ENCODE data around the gene RASL11A.
"Not testable (repeated sequence)": the region's sequence is repeated elsewhere in the genome, so short reads cannot be mapped to it uniquely, and the experiment has no call there.

Gene RASL11A

DNA sequence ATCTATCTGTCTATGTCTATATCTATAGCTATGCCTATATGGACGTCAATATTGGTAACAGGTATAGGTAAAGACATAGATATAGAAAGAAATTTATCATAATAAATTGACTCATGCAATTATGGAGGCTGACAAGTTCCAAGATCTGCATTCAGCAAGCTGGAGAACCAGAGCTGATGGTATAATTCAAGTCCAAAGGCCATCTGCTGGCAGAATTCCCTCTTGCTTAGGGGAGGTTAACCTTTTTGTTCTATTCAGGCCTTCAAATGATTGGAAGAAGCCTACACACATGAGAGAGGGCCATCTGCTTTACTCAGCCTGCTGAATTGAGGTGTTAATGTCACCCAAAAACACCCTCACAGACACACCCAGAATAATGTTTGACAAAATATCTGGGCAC lies 10.8 kb downstream of the RASL11A start:
- no CpG with 5 or more reads among the region's 1 CpG for WGBS, 2 experiments (ENCODE audit: insufficient coverage in 2 of 2)
- Histone ChIP-seq H3K27ac (ENCODE audit: low read depth, low read length, severe bottlenecking) (no peak overlapping the region), H3K4me3 (ENCODE audit: extremely low read depth, insufficient read depth, low read length, poor library complexity, severe bottlenecking) (no peak overlapping the region), H3K36me3 (ENCODE audit: control insufficient read depth, insufficient read depth, low read length) (no peaks in the 10 kb centered on the region), H3K4me1 (ENCODE audit: control insufficient read depth, insufficient read depth, low read length, poor library complexity, severe bottlenecking) (peaks cover 3% of the 10 kb centered on the region), H3K9me3 (ENCODE audit: control insufficient read depth, low read length) (no peaks in the 10 kb centered on the region)

- no peak overlapping the region for H3K27ac ChIP-seq (ENCODE audit: low read depth, low read length, severe bottlenecking)
Measured at GRCh38 chr13:27283906-27284493, 13.4 kb downstream of the RASL11A start.

DNA sequence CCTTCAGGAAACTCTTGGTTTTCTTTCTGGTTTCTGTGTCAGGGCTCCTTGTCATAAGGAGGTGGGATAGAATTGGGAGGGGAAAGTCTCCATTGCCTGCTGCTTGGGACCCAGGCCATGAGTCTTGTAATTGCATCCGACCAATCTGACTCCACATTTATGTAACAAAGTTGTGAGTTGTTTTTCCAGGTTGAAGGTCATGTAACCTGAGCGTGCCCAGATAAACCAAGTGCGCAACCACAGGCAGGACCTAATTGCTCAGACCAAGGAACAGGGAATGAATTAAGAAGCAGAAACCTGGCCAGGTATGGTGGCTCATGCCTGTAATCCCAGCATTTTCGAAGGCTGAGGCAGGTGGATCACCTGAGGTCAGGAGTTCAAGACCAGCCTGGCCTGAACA lies 17.8 kb downstream of the RASL11A start:
- Histone ChIP-seq H3K36me3 (ENCODE audit: control insufficient read depth, insufficient read depth, low read length) (no peaks in the 10 kb centered on the region), H3K27ac (ENCODE audit: low read depth, low read length, severe bottlenecking) (no peak overlapping the region), H3K9me3 (ENCODE audit: control insufficient read depth, low read length) (no peaks in the 10 kb centered on the region), H3K4me1 (ENCODE audit: control insufficient read depth, insufficient read depth, low read length, poor library complexity, severe bottlenecking) (no peaks in the 10 kb centered on the region), H3K4me3 (ENCODE audit: extremely low read depth, insufficient read depth, low read length, poor library complexity, severe bottlenecking) (no peak overlapping the region)
- 85 to 97% methylated on average over 3 of the region's 4 CpGs for whole genome bisulfite sequencing, 2 experiments (ENCODE audit: insufficient coverage in 2 of 2)

More at GRCh38 chr13:27283906-27284493, 13.4 kb downstream of the RASL11A start:
- 96% methylated on average over 3 of the region's 4 CpGs; no CpG with 5 or more reads in 1 of the 2 experiments for WGBS, 2 experiments (ENCODE audit: insufficient coverage in 2 of 2)
- Histone ChIP-seq H3K9me3 (ENCODE audit: control insufficient read depth, low read length) (no peaks in the 10 kb centered on the region), H3K4me3 (ENCODE audit: extremely low read depth, insufficient read depth, low read length, poor library complexity, severe bottlenecking) (no peak overlapping the region), H3K4me1 (ENCODE audit: control insufficient read depth, insufficient read depth, low read length, poor library complexity, severe bottlenecking) (peaks cover 3% of the 10 kb centered on the region), H3K36me3 (ENCODE audit: control insufficient read depth, insufficient read depth, low read length) (no peaks in the 10 kb centered on the region)

DNA sequence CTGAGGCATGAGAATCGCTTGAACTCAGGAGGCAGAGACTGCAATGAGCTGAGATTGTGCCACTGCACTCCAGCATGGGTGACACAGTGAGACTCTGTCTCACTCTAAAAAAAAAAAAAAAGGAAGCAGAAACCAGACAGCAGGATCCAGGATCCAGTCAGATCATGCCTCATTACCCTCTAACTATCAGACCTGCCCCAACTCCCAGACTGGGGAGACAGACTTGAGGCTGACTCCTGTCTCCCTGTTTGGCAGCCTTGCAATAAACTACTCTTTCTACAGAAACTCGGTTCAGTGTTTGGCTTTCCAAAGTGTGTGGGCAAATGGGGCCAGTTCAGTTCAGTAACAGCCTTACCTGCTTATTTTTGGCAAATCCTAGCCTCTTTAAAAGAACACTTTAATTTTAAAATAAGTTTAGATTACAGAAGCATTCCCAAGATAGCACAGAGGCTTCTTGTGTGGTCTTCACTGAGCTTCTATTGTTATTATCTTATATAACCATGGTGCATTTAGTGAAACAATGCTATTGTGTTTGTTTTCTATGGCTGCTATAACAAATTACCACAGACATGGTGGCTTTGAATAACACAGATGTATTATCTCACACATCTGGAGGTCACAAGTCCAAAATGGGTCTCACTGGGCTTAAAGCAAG lies 18.5 kb downstream of the RASL11A start:
- WGBS, 2 experiments (ENCODE audit: insufficient coverage in 2 of 2) = 91 to 94% methylated on average over 1 to 2 of the region's 2 CpGs
- H3K9me3 ChIP-seq (ENCODE audit: control insufficient read depth, low read length) = no peaks in the 10 kb centered on the region
- H3K27ac ChIP-seq (ENCODE audit: low read depth, low read length, severe bottlenecking) = no peak overlapping the region
- H3K4me3 ChIP-seq (ENCODE audit: extremely low read depth, insufficient read depth, low read length, poor library complexity, severe bottlenecking) = no peak overlapping the region
- H3K36me3 ChIP-seq (ENCODE audit: control insufficient read depth, insufficient read depth, low read length) = no peaks in the 10 kb centered on the region
- no peaks in the 10 kb centered on the region for H3K4me1 ChIP-seq (ENCODE audit: control insufficient read depth, insufficient read depth, low read length, poor library complexity, severe bottlenecking)

- Histone ChIP-seq H3K4me3 (ENCODE audit: extremely low read depth, insufficient read depth, low read length, poor library complexity, severe bottlenecking) (no peak overlapping the region), H3K27ac (ENCODE audit: low read depth, low read length, severe bottlenecking) (no peak overlapping the region), H3K9me3 (ENCODE audit: control insufficient read depth, low read length) (no peaks in the 10 kb centered on the region), H3K36me3 (ENCODE audit: control insufficient read depth, insufficient read depth, low read length) (no peaks in the 10 kb centered on the region), H3K4me1 (ENCODE audit: control insufficient read depth, insufficient read depth, low read length, poor library complexity, severe bottlenecking) (no peaks in the 10 kb centered on the region)
- 76 to 87% methylated on average over 4 of the region's 4 CpGs for WGBS, 2 experiments (ENCODE audit: insufficient coverage in 2 of 2)
Measured at GRCh38 chr13:27290715-27291114, 20.1 kb downstream of the RASL11A start.

GRCh38 chr13:27291967-27292366 lies 21.3 kb downstream of the RASL11A start:
- not testable (repeated sequence) for H3K36me3 ChIP-seq (ENCODE audit: control insufficient read depth, insufficient read depth, low read length); H3K4me3 ChIP-seq (ENCODE audit: extremely low read depth, insufficient read depth, low read length, poor library complexity, severe bottlenecking); H3K27ac ChIP-seq (ENCODE audit: low read depth, low read length, severe bottlenecking); H3K9me3 ChIP-seq (ENCODE audit: control insufficient read depth, low read length); H3K4me1 ChIP-seq (ENCODE audit: control insufficient read depth, insufficient read depth, low read length, poor library complexity, severe bottlenecking)
- 95 to 100% methylated on average over 3 to 4 of the region's 8 CpGs for WGBS, 2 experiments (ENCODE audit: insufficient coverage in 2 of 2)

GRCh38 chr13:27293076-27293691 lies 22.6 kb downstream of the RASL11A start:
- Histone ChIP-seq H3K4me1 (ENCODE audit: control insufficient read depth, insufficient read depth, low read length, poor library complexity, severe bottlenecking) (no peaks in the 10 kb centered on the region), H3K9me3 (ENCODE audit: control insufficient read depth, low read length) (no peaks in the 10 kb centered on the region), H3K36me3 (ENCODE audit: control insufficient read depth, insufficient read depth, low read length) (no peaks in the 10 kb centered on the region), H3K4me3 (ENCODE audit: extremely low read depth, insufficient read depth, low read length, poor library complexity, severe bottlenecking) (no peak overlapping the region), H3K27ac (ENCODE audit: low read depth, low read length, severe bottlenecking) (no peak overlapping the region)
- WGBS, 2 experiments (ENCODE audit: insufficient coverage in 2 of 2) = 84 to 85% methylated on average over 5 to 6 of the region's 8 CpGs

DNA sequence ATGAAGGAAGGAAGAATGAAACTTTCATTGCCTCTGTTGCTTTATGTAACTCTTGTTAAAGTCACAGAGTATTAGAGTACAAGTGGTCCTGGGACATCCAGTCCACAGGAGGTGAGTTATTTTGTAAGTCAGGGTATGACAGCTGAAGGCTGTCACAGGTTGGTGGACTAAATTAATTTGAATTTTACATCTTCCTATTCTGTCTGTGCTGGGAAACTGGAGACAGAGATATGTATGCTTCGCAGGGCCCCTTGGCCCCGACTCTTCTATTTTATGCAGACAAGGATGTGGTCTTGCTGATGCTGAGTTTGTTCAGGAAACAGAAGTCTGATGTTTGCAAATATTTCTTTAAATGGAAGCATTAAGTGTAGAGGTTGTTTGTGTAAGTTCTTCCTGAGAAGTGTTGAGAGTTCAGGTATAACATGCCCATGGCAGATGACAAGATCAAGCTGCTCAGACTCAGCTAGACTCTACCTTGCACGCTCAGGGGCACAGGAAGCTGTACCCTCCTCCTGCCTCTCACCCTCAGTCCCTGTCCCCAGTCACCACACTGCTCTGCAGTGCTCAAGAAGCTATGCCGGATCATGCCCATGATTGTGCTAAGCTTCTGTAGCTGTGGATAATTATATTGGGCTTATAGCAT lies 23.4 kb downstream of the RASL11A start:
- Histone ChIP-seq H3K9me3 (ENCODE audit: control insufficient read depth, low read length) (no peaks in the 10 kb centered on the region), H3K27ac (ENCODE audit: low read depth, low read length, severe bottlenecking) (no peak overlapping the region), H3K4me1 (ENCODE audit: control insufficient read depth, insufficient read depth, low read length, poor library complexity, severe bottlenecking) (no peaks in the 10 kb centered on the region), H3K4me3 (ENCODE audit: extremely low read depth, insufficient read depth, low read length, poor library complexity, severe bottlenecking) (no peak overlapping the region), H3K36me3 (ENCODE audit: control insufficient read depth, insufficient read depth, low read length) (no peaks in the 10 kb centered on the region)
- 97 to 100% methylated on average over 2 to 3 of the region's 4 CpGs for WGBS, 2 experiments (ENCODE audit: insufficient coverage in 2 of 2)

- 94 to 96% methylated on average over 5 to 6 of the region's 7 CpGs for WGBS, 2 experiments (ENCODE audit: insufficient coverage in 2 of 2)
- no peaks in the 10 kb centered on the region for H3K9me3 ChIP-seq (ENCODE audit: control insufficient read depth, low read length)
Measured at GRCh38 chr13:27295096-27295495, 24.5 kb downstream of the RASL11A start.

GRCh38 chr13:27295660-27296059 lies 25.0 kb downstream of the RASL11A start:
- no peaks in the 10 kb centered on the region for H3K4me1 ChIP-seq (ENCODE audit: control insufficient read depth, insufficient read depth, low read length, poor library complexity, severe bottlenecking)
- no peak overlapping the region for H3K4me3 ChIP-seq (ENCODE audit: extremely low read depth, insufficient read depth, low read length, poor library complexity, severe bottlenecking)
- no peaks in the 10 kb centered on the region for H3K36me3 ChIP-seq (ENCODE audit: control insufficient read depth, insufficient read depth, low read length)
- H3K9me3 ChIP-seq (ENCODE audit: control insufficient read depth, low read length) = no peaks in the 10 kb centered on the region
- 96 to 100% methylated on average over 2 of the region's 4 CpGs for WGBS, 2 experiments (ENCODE audit: insufficient coverage in 2 of 2)
- H3K27ac ChIP-seq (ENCODE audit: low read depth, low read length, severe bottlenecking) = no peak overlapping the region

More at GRCh38 chr13:27295096-27295495, 24.5 kb downstream of the RASL11A start:
- H3K36me3 ChIP-seq (ENCODE audit: control insufficient read depth, insufficient read depth, low read length) = no peaks in the 10 kb centered on the region
- no peak overlapping the region for H3K27ac ChIP-seq (ENCODE audit: low read depth, low read length, severe bottlenecking)
- H3K4me1 ChIP-seq (ENCODE audit: control insufficient read depth, insufficient read depth, low read length, poor library complexity, severe bottlenecking) = no peaks in the 10 kb centered on the region
- H3K4me3 ChIP-seq (ENCODE audit: extremely low read depth, insufficient read depth, low read length, poor library complexity, severe bottlenecking) = no peak overlapping the region
